IMR-90 (cell line): ENCODE data around the gene HNRNPH2. TPM values are rescaled to one million over a fixed set of nuclear protein-coding genes. Genes with fewer than 3 reads are reported as not detected.

Source experiments
- ATAC-seq: fragments of 200-7000 bp; cut with Tn5 transposase; 2 replicates; pipeline ENCODE4 v1.9.1; 2020; ENCODE audit warnings: low read depth, mild to moderate bottlenecking, moderate library complexity
- BruUV-seq: library from RNA; stranded (reverse); fragments of 400-500 nt; replicated peaks from 2 replicates; lab custom pipeline; 2021; lab: Mats Ljungman, UMichigan
- CTCF ChIA-PET: fragments of 300-600 bp; formaldehyde crosslinking; extraction: SDS; loops from one replicate; lab custom pipeline; 2021; ENCODE audit warnings: antibody characterized with exemption; lab: Yijun Ruan, JAX
- POLR2A ChIA-PET: fragments of 300-600 bp; sonication (Branson Sonifier 250); formaldehyde crosslinking; loops from one replicate; lab custom pipeline; 2022; ENCODE audit warnings: antibody characterized with exemption; ENCODE audit not compliant: unreplicated experiment; lab: Charles Lee
- DNase-seq: peaks from one replicate; pipeline ENCODE4 v3.0.0; 2013
- H2AFZ ChIP-seq: replicated peaks from 2 replicates; pipeline ENCODE3; 2013; ENCODE audit warnings: low read length, mild to moderate bottlenecking; ENCODE audit not compliant: poor library complexity
- H2AK5ac ChIP-seq: 2 replicates; pipeline ENCODE4 v1.6.1; 2013; ENCODE audit warnings: low read depth, low read length, inconsistent platforms
- H2AK9ac ChIP-seq: replicated peaks from 2 replicates; pipeline ENCODE3; 2013; ENCODE audit warnings: mild to moderate bottlenecking, low read depth, low read length, moderate library complexity; ENCODE audit not compliant: poor library complexity
- H2BK120ac ChIP-seq: 2 replicates; pipeline ENCODE4 v1.6.1; 2013; ENCODE audit warnings: low read depth, low read length, inconsistent platforms
- H2BK15ac ChIP-seq: 3 replicates; pipeline ENCODE4 v1.6.1; 2013; ENCODE audit warnings: low read depth, low read length, inconsistent platforms
- H2BK20ac ChIP-seq: 2 replicates; pipeline ENCODE4 v1.6.1; 2013; ENCODE audit warnings: low read depth, mild to moderate bottlenecking, inconsistent platforms, low read length, moderate library complexity
- H2BK5ac ChIP-seq: 2 replicates; pipeline ENCODE4 v1.6.1; 2013; ENCODE audit warnings: mild to moderate bottlenecking, low read depth, low read length, inconsistent platforms; ENCODE audit not compliant: poor library complexity, severe bottlenecking
- H3K14ac ChIP-seq: replicated peaks from 2 replicates; pipeline ENCODE4 v1.6.1; 2013; ENCODE audit warnings: low read depth, low read length, inconsistent platforms
- H3K18ac ChIP-seq: 2 replicates; pipeline ENCODE4 v1.6.1; 2013; ENCODE audit warnings: low read depth, low read length, control low read depth
- H3K23ac ChIP-seq: 2 replicates; pipeline ENCODE4 v1.6.1; 2013; ENCODE audit warnings: low read depth, low read length, inconsistent platforms
- H3K27ac ChIP-seq: 2 replicates; pipeline ENCODE4 v1.5.1; 2013; ENCODE audit warnings: mild to moderate bottlenecking, control low read depth, low read length; ENCODE audit not compliant: insufficient read depth
- H3K27me3 ChIP-seq: 2 replicates; pipeline ENCODE4 v1.6.1; 2013; ENCODE audit warnings: low read length; ENCODE audit not compliant: control insufficient read depth, insufficient read depth
- H3K36me3 ChIP-seq: 2 replicates; pipeline ENCODE4 v1.6.1; 2013; ENCODE audit warnings: low read length, mixed read lengths; ENCODE audit not compliant: control insufficient read depth, insufficient read depth
- H3K4ac ChIP-seq: 2 replicates; pipeline ENCODE4 v1.6.1; 2013; ENCODE audit warnings: low read depth, low read length, inconsistent platforms
- H3K4me1 ChIP-seq: 2 replicates; pipeline ENCODE4 v1.6.1; 2013; ENCODE audit warnings: low read length, mixed read lengths; ENCODE audit not compliant: control insufficient read depth, insufficient read depth
- H3K4me2 ChIP-seq: 2 replicates; pipeline ENCODE4 v1.6.1; 2013; ENCODE audit warnings: low read depth, mild to moderate bottlenecking, control low read depth, low read length, moderate library complexity
- H3K4me3 ChIP-seq: 2 replicates; pipeline ENCODE4 v1.5.1; 2013; ENCODE audit warnings: low read depth, mild to moderate bottlenecking, control low read depth, low read length, moderate library complexity; ENCODE audit not compliant: insufficient read depth
- H3K56ac ChIP-seq: 2 replicates; pipeline ENCODE4 v1.6.1; 2013; ENCODE audit warnings: low read length, inconsistent platforms; ENCODE audit not compliant: insufficient read depth; ENCODE audit errors: extremely low read depth
- H3K79me1 ChIP-seq, 2 experiments: 2 replicates each; pipeline ENCODE4 v1.6.1; 2013; ENCODE audit warnings: low read length in 2 of 2, inconsistent platforms in 1 of 2, low read depth in 1 of 2
- H3K9ac ChIP-seq: 2 replicates; pipeline ENCODE4 v1.6.1; 2013; ENCODE audit warnings: low read depth, low read length, control low read depth
- H3K9me1 ChIP-seq: 2 replicates; pipeline ENCODE4 v1.6.1; 2013; ENCODE audit warnings: low read length, inconsistent platforms; ENCODE audit not compliant: insufficient read depth
- H3K9me3 ChIP-seq: 2 replicates; pipeline ENCODE4 v1.6.1; 2013; ENCODE audit warnings: low read length; ENCODE audit not compliant: control insufficient read depth, insufficient read depth
- H4K20me1 ChIP-seq: 2 replicates; pipeline ENCODE4 v1.6.1; 2013; ENCODE audit warnings: low read length, inconsistent platforms; ENCODE audit not compliant: insufficient read depth
- H4K5ac ChIP-seq: 2 replicates; pipeline ENCODE4 v1.6.1; 2013; ENCODE audit warnings: mild to moderate bottlenecking, low read depth, low read length, control low read depth
- H4K8ac ChIP-seq, 2 experiments: 2 replicates each; pipeline ENCODE4 v1.6.1; 2013; ENCODE audit warnings: low read depth in 2 of 2, low read length in 2 of 2, control low read depth in 1 of 2, inconsistent platforms in 1 of 2
- H4K91ac ChIP-seq: 2 replicates; pipeline ENCODE4 v1.6.1; 2013; ENCODE audit warnings: low read depth, low read length, inconsistent platforms; ENCODE audit not compliant: insufficient read depth
- BHLHE40 ChIP-seq: fragments of 150-350 bp; IDR thresholded peaks from 2 replicates; pipeline ENCODE4 v1.6.1; 2016; ENCODE audit warnings: mild to moderate bottlenecking, low read depth, low read length
- CTCF ChIP-seq: conservative IDR thresholded peaks from 2 replicates; pipeline ENCODE4 v1.5.1; 2012; ENCODE audit warnings: mild to moderate bottlenecking, low read depth, low read length, improper control_type of control experiment
- ELK1 ChIP-seq: fragments of 150-350 bp; IDR thresholded peaks from 2 replicates; pipeline ENCODE4 v1.6.1; 2016; ENCODE audit warnings: low read depth, mild to moderate bottlenecking, low read length, moderate library complexity, borderline replicate concordance
- MAFK ChIP-seq: IDR thresholded peaks from 2 replicates; pipeline ENCODE4 v1.6.1; 2012; ENCODE audit warnings: low read depth, low read length, improper control_type of control experiment
- MXI1 ChIP-seq: IDR thresholded peaks from 2 replicates; pipeline ENCODE4 v1.6.1; 2012; ENCODE audit warnings: low read depth, mild to moderate bottlenecking, low read length, moderate library complexity, borderline replicate concordance
- NFE2L2 ChIP-seq: fragments of 150-350 bp; IDR thresholded peaks from 2 replicates; pipeline ENCODE4 v1.6.1; 2016; ENCODE audit warnings: low read depth, mild to moderate bottlenecking, low read length
- POLR2A ChIP-seq: IDR thresholded peaks from 2 replicates; pipeline ENCODE4 v1.6.1; 2012; ENCODE audit warnings: mild to moderate bottlenecking, low read depth, low read length
- RAD21 ChIP-seq: IDR thresholded peaks from 2 replicates; pipeline ENCODE4 v1.6.1; 2012; ENCODE audit warnings: low read length, improper control_type of control experiment
- USF2 ChIP-seq: fragments of 150-350 bp; IDR thresholded peaks from 2 replicates; pipeline ENCODE4 v1.6.1; 2017; ENCODE audit warnings: mild to moderate bottlenecking, antibody characterized with exemption, low read length, low read depth
- WGBS, 2 experiments: methylation state at CpG; one replicate each; pipeline versions ENCODE4 v1.1.5 to v1.1.7; 2013; ENCODE audit warnings: missing lambda C conversion rate in 2 of 2; ENCODE audit not compliant: insufficient read length in 1 of 2; ENCODE audit errors: extremely low coverage in 2 of 2; 5-methylcytosine and 5-hydroxymethylcytosine counted together
- dilution Hi-C: fragments of 300-500 bp; cut with HindIII; formaldehyde crosslinking; loops from one replicate; pipeline ENCODE4 v1.14.3; 2018; ENCODE audit warnings: low sequenced_read_pairs; ENCODE audit not compliant: unreplicated experiment
- in situ Hi-C: fragments of 300-500 bp; cut with MboI; formaldehyde crosslinking; loops from 3 replicates; pipeline ENCODE4 v1.14.3; 2019; ENCODE audit warnings: low sequenced_read_pairs, inconsistent platforms, mixed read lengths
- intact Hi-C: fragments of 100-400 bp; cut with micrococcal nuclease; formaldehyde crosslinking; loops from 2 replicates; pipeline ENCODE4 v1.10.0; 2022
- polyA plus RNA-seq, 3 experiments: library from polyadenylated mRNA; depleted of rRNA; stranded (reverse); fragments of >200 nt; gene quantifications; 2 replicates each; pipeline ENCODE4 v1.2.3, GENCODE V29; 2012; ENCODE audit warnings: low replicate concordance in 1 of 3
- total RNA-seq: library from RNA; depleted of rRNA; stranded (reverse); fragments of >200 nt; gene quantifications from 2 replicates; pipeline ENCODE4 v1.2.3, GENCODE V29; 2012

Gene HNRNPH2
- total and polyA plus RNA-seq, 2 of the 4 experiments (the other 2 are of a cell fraction) = 42.8 to 54.3 TPM

- no TSS peak for BruUV-seq
Measured at GRCh38 chrX:101442085-101442484, 34.1 kb downstream of the HNRNPH2 start.

More at GRCh38 chrX:101442085-101442484, 34.1 kb downstream of the HNRNPH2 start:
- POLR2A ChIA-PET = no interaction called here
- H2AK9ac ChIP-seq = no peak overlapping the region
- H4K8ac ChIP-seq = no peak overlapping the region
- H3K4ac ChIP-seq = no peak overlapping the region
- H3K4me2 ChIP-seq = no peak overlapping the region
- no peak overlapping the region for H2BK20ac ChIP-seq
- no peak overlapping the region for H3K14ac ChIP-seq
- H3K27me3 ChIP-seq = no peaks in the 10 kb centered on the region
- no peaks in the 10 kb centered on the region for H3K9me3 ChIP-seq
- dilution Hi-C loops = no loop called here
- no peak overlapping the region for H2BK120ac ChIP-seq
- H4K20me1 ChIP-seq = no peaks in the 10 kb centered on the region
- H3K18ac ChIP-seq = no peak overlapping the region
- no CpG with 5 or more reads among the region's 2 CpGs for WGBS, 2 experiments
- no peak overlapping the region for H3K4me3 ChIP-seq
- TF ChIP-seq CTCF (no peak), NFE2L2 (no peak), MXI1 (no peak), BHLHE40 (no peak), MAFK (no peak), ELK1 (no peak), USF2 (no peak), RAD21 (no peak), POLR2A (no peak)
- H3K27ac ChIP-seq = no peak overlapping the region
- H4K91ac ChIP-seq = no peak overlapping the region
- DNase-seq (no peak), ATAC-seq (peak; percentile 21; the same call in 1 of the 2 replicates)
- no peak overlapping the region for H2BK15ac ChIP-seq
- no peak overlapping the region for H2AK5ac ChIP-seq
- no peak overlapping the region for H3K23ac ChIP-seq
- H3K9ac ChIP-seq = no peak overlapping the region
- H2BK5ac ChIP-seq = no peak overlapping the region
- in situ Hi-C loops = no loop called here
- intact Hi-C loops = no loop called here
- H3K36me3 ChIP-seq = peaks cover 4% of the 10 kb centered on the region; the same call in 1 of the 2 replicates
- no peak overlapping the region for H2AFZ ChIP-seq
- H3K4me1 ChIP-seq = no peaks in the 10 kb centered on the region
- no peaks in the 10 kb centered on the region for H3K79me1 ChIP-seq
- H4K5ac ChIP-seq = no peak overlapping the region
- H3K9me1 ChIP-seq = peaks cover 3% of the 10 kb centered on the region; the same call in 1 of the 2 replicates
- no peak overlapping the region for H3K56ac ChIP-seq
- CTCF ChIA-PET = no interaction called here
